ENCODE results near the gene PDILT.
"Not testable (repeated sequence)": the region's sequence is repeated elsewhere in the genome, so short reads cannot be mapped to it uniquely, and the experiment has no call there.

Gene PDILT

GRCh38 chr16:20355114-20355782 lies 49.3 kb downstream of the PDILT start:
- DNase-seq, result no peak

DNA sequence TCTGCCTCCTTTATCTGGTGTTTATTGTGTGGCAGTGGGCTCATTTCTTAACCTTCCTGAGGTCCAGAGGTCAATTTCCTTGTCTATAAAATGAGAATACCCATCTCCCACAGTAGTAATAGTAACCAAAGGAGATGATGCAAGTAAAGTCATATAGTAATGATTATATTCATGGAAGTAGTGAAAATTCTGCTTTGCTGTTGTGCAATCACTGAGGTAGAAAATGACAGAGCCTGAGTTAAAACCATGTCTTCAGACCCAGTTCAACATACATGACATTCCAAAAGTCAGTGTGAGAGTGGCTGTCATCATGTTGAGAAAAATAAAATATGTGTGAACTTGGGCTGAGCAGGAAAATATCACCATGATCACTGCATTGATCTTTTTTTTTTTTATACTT lies 51.2 kb downstream of the PDILT start:
- DNase-seq, result no peak

DNA sequence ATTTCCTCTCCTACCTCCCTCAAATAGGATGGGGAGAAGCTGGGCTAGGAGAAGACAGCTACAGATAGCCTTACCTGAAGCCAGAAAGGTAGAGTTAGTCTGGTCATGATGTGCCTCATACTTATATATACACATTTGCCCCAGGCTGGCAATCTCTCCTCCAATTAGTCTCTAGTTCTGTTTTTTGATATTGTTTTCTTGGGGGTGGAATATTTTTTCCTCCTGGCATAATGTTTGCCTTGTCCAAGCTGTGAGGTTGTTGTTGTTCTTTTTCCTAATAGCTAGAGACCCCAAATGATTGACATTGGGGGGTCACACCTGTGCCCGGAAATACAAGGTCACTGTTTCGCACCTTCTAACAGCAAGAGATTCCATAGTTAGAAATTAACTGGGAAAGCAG lies 51.9 kb downstream of the PDILT start, which contains the start of gene UMOD:
UMOD (minus strand) TSS at position 101 of the 400 bp plus-strand sequence. CDS start 1,978 bp downstream, outside the sequence.
- no peak for DNase-seq

GRCh38 chr16:20349615-20350014 lies 54.9 kb downstream of the PDILT start:
- DNase-seq, result no peak

DNA sequence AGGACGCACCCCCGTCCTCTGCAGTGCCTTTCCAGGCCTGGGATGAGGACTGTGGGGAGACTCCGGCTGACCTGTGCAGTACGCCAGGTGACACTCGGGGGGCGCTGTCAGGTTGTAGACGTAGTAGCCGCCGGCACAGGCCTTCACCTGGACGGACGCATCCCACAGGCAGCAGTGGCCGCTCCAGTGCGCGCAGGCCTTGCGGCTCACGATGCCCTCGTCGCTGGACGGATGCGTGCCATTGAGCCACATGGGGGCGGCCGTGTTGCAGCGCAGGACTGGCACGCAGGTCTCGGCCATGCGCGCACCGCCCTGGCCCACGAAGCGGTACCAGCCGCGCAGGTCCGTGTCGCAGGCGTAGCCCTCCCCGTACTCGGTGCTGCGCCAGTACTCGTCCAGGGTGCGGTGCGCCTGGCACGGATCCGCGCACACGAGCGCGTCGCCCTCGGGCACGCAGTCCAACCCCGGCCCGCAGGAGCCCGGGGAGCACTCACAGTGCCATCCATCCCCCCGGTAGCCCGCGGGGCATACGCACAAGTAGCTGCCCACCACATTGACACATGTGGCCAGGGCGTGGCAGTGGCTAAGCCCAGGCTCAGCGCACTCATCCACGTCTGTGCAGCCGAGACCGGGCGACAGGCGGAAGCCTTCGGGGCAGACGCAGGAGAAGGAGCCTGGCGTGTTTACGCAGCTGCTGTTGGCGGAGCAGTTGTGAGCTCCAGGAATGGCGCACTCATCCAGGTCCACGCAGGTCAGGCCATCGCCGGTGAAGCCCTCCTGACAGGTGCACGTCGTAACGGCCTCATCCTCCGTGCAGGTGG lies 56.0 kb downstream of the PDILT start:
- no peak for DNase-seq

DNA sequence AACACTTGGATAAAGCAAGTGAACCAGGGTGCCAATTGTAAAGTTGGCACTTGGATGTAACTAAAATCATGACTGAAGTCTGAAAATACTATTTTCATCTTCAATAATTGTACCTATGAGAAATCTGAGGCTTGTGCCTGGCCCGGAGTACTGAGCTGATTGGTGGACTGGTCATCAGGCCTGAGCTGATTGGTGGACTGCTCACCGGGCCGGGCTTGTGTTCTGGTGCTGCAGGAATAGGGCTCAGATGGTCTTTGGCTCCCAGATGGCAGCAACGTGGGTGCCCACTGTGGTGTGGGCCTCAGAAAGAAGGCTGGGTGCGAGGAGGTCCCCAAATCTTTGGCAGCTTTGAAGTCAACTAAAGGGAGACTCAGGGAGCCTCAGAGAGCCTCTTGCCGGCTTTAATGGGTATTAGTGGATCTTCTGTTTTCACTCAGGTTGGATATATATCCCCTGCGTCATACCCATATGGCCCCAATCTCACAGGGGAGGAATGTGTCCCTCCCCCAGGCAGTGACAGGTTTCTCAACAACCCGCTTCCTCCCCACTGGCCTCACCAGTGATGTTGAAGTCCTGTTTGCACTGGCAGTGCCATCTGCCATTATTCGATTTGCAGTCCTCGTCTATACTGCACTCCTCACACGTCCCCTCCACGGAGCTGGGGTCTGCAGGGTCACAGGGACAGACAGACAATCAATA lies 56.7 kb downstream of the PDILT start:
- no peak for DNase-seq

GRCh38 chr16:20344611-20345010 lies 59.9 kb downstream of the PDILT start:
- DNase-seq, result no peak

GRCh38 chr16:20339744-20340143 lies 64.8 kb downstream of the PDILT start:
- no peak for DNase-seq

DNA sequence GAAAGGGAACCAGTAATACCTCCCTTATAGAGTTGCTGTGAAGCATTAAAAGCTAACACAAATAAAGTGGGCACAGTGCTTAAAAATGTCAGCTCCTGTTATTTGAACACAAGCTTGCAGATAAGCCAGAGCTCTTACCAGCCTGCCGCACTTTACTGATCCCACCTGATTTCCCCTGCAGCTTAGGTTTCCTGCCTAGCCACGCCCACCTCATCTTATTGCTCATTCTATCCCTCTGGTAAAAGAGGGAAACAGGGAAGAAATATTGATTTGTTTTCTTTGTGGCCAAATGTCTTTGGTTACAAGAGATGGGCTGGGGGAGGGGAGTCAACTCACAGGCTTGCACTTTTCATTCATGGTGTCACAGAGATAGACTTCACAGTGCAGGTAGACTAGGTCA lies 67.6 kb downstream of the PDILT start:
- no peak for DNase-seq

- DNase-seq, result no peak
Measured at GRCh38 chr16:20334396-20334795, 70.1 kb downstream of the PDILT start.

GRCh38 chr16:20333120-20333519 lies 71.4 kb downstream of the PDILT start:
- DNase-seq, result no peak

DNA sequence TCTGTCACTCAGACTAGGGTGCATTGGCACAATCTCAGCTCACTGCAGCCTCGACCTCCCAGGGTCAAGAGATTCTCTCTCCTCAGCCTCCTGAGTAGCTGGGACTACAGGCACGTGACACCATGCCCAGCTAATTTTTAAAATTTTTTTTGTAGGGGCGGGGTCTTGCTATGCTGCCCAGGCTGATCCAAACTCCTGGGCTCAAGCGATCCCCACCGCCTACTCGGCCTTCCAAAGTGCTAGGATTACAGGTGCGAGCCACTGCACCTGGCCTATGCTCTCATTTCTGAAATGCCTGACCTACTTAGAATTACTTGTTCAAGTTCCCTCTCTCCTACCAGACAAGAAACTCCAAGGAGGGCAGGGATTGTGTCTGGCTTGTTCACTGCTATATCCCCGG lies 72.1 kb downstream of the PDILT start:
- no peak for DNase-seq

DNA sequence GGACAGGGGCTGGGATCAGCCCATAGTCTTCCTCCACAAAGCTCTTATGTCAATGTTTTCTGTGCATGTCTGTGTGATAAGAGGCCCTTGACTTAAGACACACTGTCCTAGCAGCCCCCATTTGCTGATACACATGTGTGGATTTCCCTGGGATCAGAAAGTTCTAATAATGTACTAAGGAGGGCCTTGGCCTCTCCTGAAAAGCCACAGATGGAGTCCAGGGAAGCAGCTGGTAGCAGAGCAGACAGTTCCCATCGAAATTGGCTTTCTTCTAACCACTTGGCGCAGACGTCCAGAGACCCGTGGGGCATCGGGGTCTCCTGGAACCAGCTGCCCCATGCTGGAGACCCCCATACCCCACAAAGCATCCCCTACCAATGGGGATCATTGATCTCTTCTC lies 72.9 kb downstream of the PDILT start:
- no peak for DNase-seq

- DNase-seq, result no peak
Measured at GRCh38 chr16:20329392-20330138, 75.0 kb downstream of the PDILT start.

- DNase-seq, result no peak
Measured at GRCh38 chr16:20327444-20328041, 77.0 kb downstream of the PDILT start, which contains the start of gene GP2. Gene GP2 (minus strand): TSS chr16:20327513. CDS start chr16:20326431, 1,082 bp downstream.

DNA sequence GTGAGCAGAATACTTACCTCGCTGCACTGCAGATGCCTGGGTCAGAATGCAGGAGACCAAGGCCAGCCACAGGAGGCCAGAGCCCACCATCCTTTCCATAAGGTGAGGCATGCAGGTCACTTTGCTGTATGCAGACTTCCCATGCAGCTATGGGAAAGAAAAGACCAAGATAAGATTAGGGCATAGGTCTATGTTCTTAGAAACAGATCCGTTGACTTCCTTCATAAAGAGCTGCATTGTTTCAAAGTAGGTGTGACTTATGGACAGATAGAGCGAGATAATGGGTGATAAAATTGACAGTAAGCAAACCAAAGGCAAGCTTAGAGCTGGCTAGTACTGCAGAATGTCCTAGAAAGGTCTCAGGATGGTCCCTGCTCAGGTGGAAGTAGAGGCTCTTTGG lies 78.2 kb downstream of the PDILT start:
- no peak for DNase-seq

DNA sequence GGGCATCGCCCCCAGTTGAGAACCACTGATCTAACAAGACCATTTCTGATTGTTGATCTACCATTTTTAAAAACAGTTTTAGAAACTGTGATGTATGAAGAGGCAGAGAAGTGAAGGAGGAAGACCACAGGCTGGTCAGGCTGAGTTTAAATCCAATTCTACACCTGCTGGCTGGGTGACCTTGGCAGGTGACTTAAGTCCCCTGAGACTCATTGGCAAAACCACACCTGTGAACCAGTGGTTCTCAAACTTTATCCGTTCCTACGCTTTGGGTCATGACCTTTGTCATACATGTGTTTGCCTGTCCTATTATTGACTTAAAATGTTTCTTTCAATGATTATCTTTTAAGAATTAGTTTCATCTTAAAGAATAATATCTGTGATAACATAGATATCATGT lies 79.5 kb downstream of the PDILT start:
- no peak for DNase-seq

- DNase-seq, result no peak
Measured at GRCh38 chr16:20323591-20324117, 80.9 kb downstream of the PDILT start.

- no peak for DNase-seq
Measured at GRCh38 chr16:20322696-20323095, 81.8 kb downstream of the PDILT start.

DNA sequence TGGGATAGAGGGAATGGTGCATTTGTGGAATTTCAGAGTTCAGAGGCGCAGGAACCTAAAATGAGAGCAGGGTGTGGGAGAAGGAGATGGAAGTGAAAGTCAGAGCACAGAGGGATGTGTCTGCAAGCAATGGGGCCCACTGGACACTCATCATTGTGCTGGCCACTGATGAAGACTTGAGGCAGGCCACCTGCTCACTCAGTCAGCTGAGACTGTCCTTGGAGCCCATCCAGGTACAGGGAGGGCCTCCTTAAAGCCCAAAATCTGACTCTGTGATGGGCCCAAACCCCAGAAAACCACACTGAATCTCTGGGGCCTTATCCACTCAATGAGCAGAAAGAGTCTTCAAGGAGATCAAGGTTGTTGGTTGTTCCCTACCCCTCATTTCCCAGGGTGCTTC lies 82.9 kb downstream of the PDILT start:
- no peak for DNase-seq

DNA sequence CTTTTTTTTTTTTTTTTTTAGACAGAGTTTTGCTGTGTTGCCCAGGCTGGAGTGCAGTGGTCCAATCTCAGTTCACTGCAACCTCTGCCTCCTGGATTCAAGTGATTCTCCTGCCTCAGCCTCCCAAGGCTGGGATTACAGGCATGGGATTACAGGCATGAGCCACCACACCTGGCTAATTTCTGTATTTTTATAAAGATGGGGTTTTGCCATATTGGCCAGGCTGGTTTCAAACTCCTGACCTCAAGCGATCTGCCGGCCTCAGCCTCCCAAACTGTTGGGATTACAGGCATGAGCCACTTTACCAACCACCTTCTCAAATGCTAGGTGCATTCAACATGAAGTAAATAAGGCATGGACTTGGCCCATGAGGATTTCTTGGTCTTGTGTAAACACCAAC lies 83.5 kb downstream of the PDILT start:
- DNase-seq, result not testable (repeated sequence)

- DNase-seq, result no peak
Measured at GRCh38 chr16:20320592-20320991, 83.9 kb downstream of the PDILT start.

All from SW 1271 (cell line).